ENCODE data around the gene TSPAN33.

TSPAN33 gene

GRCh38 chr7:129134356-129134987 lies 10.0 kb upstream of the TSPAN33 start:
- no peak for TF ChIP-seq CTCF (IDR thresholded peaks at IDR 0.05; ENCODE audit: low read length)
- TF ChIP-seq EZH2 (IDR thresholded peaks at IDR 0.05; ENCODE audit: borderline replicate concordance, low read length) = no peak
- H3K4me2 ChIP-seq (ENCODE audit: low read length) = no peak overlapping the region; the same call in 1 of the 2 replicates

GRCh38 chr7:129136887-129137642 lies 7.4 kb upstream of the TSPAN33 start:
- peaks cover 43% of the 10 kb centered on the region for H3K4me1 ChIP-seq (ENCODE audit: insufficient read depth, low read length, severe bottlenecking)
- no peaks in the 10 kb centered on the region for H3K79me2 ChIP-seq (ENCODE audit: insufficient read depth, low read length)
- no peaks in the 10 kb centered on the region for H3K36me3 ChIP-seq (ENCODE audit: insufficient read depth, low read length)
- H3K4me3 ChIP-seq (ENCODE audit: low read depth, low read length, poor library complexity, severe bottlenecking) = no peak overlapping the region
- H2AFZ ChIP-seq (ENCODE audit: low read length) = no peak overlapping the region
- peak overlapping the region; percentile 84 for H3K27ac ChIP-seq (ENCODE audit: low read depth, low read length, poor library complexity, severe bottlenecking)
- TF ChIP-seq CTCF (IDR thresholded peaks at IDR 0.05; ENCODE audit: low read length) (no peak), EZH2 (IDR thresholded peaks at IDR 0.05; ENCODE audit: borderline replicate concordance, low read length) (no peak)
- H3K9ac ChIP-seq (ENCODE audit: low read length) = peak overlapping the region; percentile 13
- H3K27me3 ChIP-seq (ENCODE audit: insufficient read depth, low read length) = no peaks in the 10 kb centered on the region
- H3F3A ChIP-seq (ENCODE audit: insufficient read depth, low read length) = no peaks in the 10 kb centered on the region
- H4K20me1 ChIP-seq (ENCODE audit: insufficient read depth, low read length) = no peaks in the 10 kb centered on the region
- peak overlapping the region; percentile 24 for H3K4me2 ChIP-seq (ENCODE audit: low read length)
- no peaks in the 10 kb centered on the region for H3K9me3 ChIP-seq (ENCODE audit: low read length)
- no peaks in the 10 kb centered on the region for H3K9me2 ChIP-seq (ENCODE audit: low read depth, low read length)

More at GRCh38 chr7:129134356-129134987, 10.0 kb upstream of the TSPAN33 start:
- Histone ChIP-seq H3K9me3 (ENCODE audit: low read length) (no peaks in the 10 kb centered on the region), H3F3A (ENCODE audit: insufficient read depth, low read length) (no peaks in the 10 kb centered on the region), H3K9ac (ENCODE audit: low read length) (no peak overlapping the region), H3K4me1 (ENCODE audit: insufficient read depth, low read length, severe bottlenecking) (peaks cover 40% of the 10 kb centered on the region), H3K36me3 (ENCODE audit: insufficient read depth, low read length) (no peaks in the 10 kb centered on the region), H3K4me3 (ENCODE audit: low read depth, low read length, poor library complexity, severe bottlenecking) (no peak overlapping the region), H3K27me3 (ENCODE audit: insufficient read depth, low read length) (no peaks in the 10 kb centered on the region), H3K27ac (ENCODE audit: low read depth, low read length, poor library complexity, severe bottlenecking) (peak overlapping the region; percentile 39), H3K79me2 (ENCODE audit: insufficient read depth, low read length) (no peaks in the 10 kb centered on the region), H3K9me2 (ENCODE audit: low read depth, low read length) (no peaks in the 10 kb centered on the region), H2AFZ (ENCODE audit: low read length) (peak overlapping the region; percentile 7), H4K20me1 (ENCODE audit: insufficient read depth, low read length) (no peaks in the 10 kb centered on the region)

GRCh38 chr7:129143724-129144094 lies 798 bp upstream of the TSPAN33 start:
- H3K36me3 ChIP-seq (ENCODE audit: insufficient read depth, low read length) = no peaks in the 10 kb centered on the region
- H3K4me1 ChIP-seq (ENCODE audit: insufficient read depth, low read length, severe bottlenecking) = peaks cover 56% of the 10 kb centered on the region
- H3F3A ChIP-seq (ENCODE audit: insufficient read depth, low read length) = no peaks in the 10 kb centered on the region
- no peaks in the 10 kb centered on the region for H3K9me2 ChIP-seq (ENCODE audit: low read depth, low read length)
- no peaks in the 10 kb centered on the region for H3K27me3 ChIP-seq (ENCODE audit: insufficient read depth, low read length)
- peak overlapping the region; percentile 71 for H3K4me2 ChIP-seq (ENCODE audit: low read length)
- no peaks in the 10 kb centered on the region for H3K79me2 ChIP-seq (ENCODE audit: insufficient read depth, low read length)
- no peak for TF ChIP-seq CTCF (IDR thresholded peaks at IDR 0.05; ENCODE audit: low read length)
- no peak for TF ChIP-seq EZH2 (IDR thresholded peaks at IDR 0.05; ENCODE audit: borderline replicate concordance, low read length)
- peak overlapping the region; percentile 72 for H3K4me3 ChIP-seq (ENCODE audit: low read depth, low read length, poor library complexity, severe bottlenecking)
- H2AFZ ChIP-seq (ENCODE audit: low read length) = 0 out of 2 replicates have a peak overlapping the region, but pooled peaks have one; percentile 5
- no peaks in the 10 kb centered on the region for H3K9me3 ChIP-seq (ENCODE audit: low read length)
- no peaks in the 10 kb centered on the region for H4K20me1 ChIP-seq (ENCODE audit: insufficient read depth, low read length)
- no peak overlapping the region for H3K27ac ChIP-seq (ENCODE audit: low read depth, low read length, poor library complexity, severe bottlenecking)
- H3K9ac ChIP-seq (ENCODE audit: low read length) = peak overlapping the region; percentile 41; the same call in 1 of the 2 replicates
